GM21717 (cell line): Measurements from ENCODE around the gene GTSE1.

Source experiments
- ATAC-seq: cut with Tn5 transposase; IDR thresholded peaks from one replicate; pipeline ENCODE4 v1.9.1; 2021; ENCODE audit warnings: mild to moderate bottlenecking, moderate library complexity; ENCODE audit not compliant: unreplicated experiment

The GTSE1 gene

DNA sequence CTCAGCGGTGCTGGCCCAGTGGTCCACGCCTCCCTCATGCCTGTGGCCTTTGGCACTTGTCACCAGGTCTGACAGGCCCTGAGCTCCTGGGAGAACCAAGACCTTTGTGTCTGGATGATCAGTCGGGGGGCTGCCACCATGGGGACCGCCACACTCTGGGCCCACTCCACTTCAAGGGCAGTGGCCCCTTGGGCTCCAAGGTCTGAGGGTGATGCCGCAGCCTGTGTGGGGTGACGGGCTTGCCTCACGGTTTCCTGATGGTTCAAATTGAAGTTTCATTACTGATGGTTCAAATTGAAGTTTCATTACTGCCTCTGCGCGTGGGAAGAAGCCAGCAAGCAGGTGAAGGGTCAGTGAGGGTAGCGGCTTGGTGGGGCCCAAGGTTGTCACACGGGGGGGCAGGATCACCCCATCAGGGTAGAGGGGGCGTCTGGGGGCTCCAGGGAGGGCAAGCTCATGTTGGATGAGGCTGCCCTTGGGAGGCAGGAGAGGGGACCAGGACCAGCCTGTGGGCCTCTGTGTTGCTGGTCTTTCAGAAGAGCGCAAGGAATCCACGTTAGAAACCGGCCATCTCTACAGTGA lies 66.4 kb downstream of the GTSE1 start:
- no peak for ATAC-seq

DNA sequence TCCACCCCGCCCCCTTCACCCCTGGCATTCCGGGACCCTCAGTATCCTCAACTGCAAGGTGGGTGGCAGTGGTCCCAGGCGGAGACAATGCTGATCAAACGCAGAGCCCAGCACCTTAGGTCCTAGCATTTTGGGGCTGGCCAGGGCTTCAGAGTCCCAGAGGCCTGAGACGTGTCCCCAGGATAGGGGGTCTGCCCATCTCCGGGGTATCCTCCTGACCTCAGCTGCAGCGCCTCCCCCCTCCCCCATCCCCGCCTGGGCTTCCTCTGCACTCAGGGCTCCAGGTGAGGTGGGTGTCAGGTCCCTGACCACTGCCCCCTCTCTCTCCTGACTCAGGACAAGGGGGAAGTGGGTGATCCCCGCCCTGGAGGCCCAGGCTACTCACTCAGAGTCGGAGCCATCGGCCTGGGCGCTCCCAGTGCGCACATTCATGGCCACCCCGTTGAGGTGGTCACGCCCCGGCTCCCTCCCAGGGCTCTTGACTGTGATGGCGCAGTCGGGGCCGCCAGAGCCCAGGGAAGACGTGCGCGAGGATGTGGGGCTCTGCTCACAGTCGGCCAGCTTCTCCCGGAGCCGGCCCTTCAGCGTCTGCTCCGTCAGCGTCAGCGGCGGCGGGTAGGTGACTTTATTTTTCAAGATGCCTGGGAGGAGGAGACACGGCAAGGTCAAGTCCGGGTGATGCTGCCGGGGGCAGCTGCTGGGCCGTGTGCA lies 67.1 kb downstream of the GTSE1 start:
- ATAC-seq: no peak

DNA sequence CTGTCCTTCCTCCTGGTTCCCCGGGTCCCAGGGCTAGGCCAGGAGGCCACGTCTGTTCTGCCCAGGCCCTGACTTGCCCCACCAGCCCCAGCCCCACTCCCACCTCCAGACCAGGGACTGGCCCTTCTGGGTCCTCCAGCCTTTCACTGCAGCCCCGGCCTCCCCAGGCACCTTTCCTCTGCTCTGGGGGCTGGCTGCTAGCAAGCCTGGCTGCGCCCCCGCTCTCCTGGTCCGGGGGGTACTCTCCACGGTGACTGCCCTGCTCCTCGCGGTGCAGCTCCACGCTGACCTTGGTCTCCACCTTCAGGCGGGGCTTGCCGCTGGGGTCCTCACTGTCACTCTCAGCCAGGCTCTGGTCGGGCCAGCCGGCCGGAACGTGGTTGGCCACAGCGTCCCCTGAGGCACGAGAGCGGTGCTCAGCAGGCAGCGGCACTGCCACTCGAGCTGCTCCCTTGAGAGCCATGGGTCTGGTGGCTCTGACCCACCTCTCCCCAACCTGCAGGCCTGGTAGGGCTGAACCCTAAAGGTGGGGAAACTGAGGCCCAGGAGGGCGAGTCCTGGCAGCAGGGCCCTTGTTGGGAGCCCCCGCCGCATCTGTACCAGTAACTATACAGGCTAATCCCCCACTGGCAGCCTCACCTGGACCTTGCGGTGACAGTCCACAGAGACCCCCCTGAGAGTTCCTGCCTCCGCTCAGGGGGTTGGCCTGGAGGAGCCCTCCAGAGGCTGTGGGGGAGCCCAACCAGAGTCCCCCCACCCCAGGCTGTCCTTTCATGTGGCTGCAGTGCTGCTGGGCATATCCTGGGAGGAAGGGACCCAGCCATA lies 67.9 kb downstream of the GTSE1 start:
- no peak for ATAC-seq

DNA sequence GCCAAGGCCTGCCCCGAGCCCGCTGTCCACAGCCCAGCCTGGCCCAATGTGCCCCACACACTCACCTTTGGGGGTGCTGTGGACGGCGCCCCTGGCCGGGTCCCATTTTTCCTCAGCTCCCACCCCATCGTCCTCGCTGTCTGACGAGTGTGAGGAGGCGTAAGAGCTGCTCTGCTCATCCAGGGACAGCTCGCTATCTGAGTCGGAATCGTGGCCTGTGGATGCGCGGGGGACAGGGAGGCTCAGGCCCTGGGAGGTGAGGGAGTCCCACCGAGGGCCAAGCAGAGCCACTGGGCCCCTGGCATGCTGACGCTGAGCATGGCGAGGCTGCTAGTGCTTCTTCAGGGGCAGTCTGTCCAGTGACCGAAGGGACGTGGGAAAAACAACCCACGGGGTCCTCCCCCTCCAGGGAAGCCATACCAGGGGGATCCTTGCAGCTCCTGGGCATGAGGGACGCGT lies 68.5 kb downstream of the GTSE1 start:
- ATAC-seq: no peak

DNA sequence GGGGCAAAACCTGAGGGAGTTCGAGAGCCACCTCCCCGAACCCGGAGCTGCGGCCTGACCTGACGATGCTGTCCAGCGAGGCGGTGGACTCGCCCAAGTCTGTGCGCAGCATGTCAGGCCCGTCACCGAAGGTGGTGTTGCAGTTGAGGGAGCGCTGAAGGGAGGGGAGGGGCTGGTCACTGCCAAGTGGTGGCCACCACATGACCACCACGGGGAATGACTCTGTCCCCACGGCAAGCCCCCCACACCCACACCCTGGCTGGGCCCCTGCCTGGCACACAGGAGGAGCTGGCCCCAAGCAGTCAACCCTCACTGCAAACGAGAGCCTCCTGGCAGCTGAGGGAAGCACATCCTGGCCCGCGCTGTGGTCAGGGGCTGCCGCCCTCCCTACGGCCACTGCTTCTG lies 69.7 kb downstream of the GTSE1 start:
- no peak for ATAC-seq

DNA sequence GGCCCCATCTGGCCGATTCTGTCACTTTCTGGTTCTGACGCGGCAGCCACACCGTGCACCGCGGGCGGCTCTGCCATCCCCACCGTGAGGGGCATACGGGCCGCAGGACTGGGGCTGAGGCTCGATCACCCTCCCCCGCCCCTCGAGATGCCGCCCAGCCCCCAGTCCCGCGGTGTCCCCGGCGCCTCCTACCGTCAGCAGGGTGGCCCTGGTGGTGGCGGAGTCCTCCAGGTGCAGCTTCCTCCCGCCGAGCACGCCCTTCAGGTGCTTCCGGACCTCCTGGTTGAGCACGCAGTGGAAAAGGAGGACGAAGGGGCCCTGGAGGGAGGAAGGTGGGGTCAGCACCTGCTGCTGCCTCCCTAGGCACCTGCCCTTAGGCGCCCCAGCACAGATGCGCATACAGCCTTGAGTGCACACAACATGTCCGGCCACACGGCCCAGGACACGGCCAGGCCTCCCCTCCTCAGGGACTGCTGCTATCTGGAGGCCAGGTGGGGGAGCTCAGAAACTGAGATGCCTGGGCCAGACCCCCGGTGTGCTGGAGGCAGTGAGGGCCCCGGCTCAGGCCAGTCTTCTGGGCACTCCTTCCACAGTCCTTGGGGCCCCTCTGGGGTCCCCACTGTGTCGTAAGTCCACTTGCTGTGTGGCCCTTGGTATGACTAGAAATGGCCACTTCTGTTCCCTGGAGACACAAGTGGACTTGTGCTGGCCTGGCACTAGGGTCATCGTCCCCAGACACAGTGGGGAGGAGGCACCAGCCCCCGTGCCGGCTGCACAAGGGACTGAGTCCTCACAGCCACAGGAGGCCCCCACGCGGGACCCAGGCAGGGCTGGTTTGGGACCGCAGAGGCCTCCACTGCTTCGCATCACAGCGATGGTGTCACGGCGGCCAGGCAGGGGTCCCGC lies 70.4 kb downstream of the GTSE1 start:
- ATAC-seq: no peak

DNA sequence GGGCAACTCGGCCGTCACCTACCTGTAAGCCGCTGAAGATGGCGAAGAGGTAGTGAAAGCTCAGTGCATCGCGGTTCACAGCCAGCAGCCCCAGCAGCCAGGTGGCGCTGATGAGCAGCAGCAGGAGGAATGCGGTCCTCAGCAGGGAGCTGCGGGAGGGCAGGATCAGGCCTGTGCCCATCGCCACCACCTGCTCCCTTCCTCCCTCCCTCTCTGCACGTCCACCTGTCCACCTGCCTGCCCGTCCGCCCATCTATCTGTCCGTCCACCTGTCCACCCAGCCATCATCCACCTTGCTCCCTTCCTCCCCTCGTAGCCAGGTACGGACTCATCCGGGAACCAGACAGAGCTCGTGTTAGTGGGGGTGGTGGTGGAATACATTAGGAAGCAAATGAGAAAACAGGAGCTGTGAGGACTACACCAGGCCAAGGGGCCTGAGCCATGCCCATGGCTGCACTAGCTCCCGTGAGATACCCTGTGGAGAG lies 71.1 kb downstream of the GTSE1 start:
- no peak for ATAC-seq

DNA sequence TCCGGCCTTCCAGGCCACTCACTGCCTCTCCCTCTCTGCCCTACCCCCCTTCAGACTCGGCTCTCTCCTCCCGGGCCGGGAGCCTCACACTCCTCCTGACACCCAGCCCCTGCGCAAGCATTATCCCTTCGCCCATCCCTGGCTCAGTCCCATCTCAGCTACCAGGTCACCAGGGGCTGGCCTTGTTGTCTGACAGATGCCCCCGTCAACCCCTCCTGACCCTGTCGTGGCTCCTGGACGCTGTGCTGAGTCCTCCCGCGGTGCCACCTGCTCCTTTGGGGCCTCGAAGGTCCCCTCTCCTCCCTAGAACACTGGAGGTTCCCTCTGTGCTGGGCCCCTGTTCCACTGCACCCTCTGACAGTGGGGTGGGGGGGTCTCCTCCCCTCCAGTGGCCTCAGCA lies 71.8 kb downstream of the GTSE1 start:
- no peak for ATAC-seq

DNA sequence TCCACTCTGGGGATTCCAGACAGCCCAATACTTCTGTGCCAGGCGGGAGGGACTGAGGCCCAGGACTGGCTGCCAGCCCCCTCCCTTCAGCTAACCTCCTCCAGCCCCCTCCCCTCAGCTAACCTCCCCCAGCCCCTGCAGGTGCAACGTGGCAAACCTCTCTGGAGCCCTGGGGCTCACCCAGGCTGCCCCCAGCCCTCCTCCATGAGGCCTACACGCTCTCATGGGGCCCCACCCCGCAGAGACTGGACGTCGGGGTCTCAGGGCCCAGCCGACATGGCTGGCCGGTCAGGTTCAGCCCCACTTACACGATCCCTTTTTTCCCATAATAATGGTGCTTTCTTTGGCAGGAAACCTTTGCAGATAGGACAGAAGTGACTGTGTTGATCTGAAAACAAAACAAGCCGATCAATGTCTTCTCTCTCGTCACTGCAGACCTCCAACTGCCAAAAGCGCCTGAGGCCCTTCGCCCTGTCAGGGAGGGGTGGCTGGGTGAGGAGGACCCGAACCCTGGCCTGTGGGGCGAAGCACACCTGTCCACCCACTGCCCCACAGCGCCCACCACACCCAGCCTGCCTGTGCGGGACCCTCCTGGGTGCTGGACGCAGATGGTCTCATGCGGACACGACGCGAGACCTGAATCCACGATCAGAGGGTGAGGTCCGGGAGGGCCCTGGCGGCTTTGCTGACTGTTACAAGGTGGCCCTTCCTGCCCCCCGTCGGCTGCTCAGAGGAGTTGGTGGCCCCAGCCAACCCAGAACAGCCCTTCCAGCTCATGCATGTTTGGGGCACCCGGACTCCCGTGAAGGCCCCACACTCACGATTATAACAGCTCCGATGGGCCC lies 72.4 kb downstream of the GTSE1 start:
- no peak for ATAC-seq

DNA sequence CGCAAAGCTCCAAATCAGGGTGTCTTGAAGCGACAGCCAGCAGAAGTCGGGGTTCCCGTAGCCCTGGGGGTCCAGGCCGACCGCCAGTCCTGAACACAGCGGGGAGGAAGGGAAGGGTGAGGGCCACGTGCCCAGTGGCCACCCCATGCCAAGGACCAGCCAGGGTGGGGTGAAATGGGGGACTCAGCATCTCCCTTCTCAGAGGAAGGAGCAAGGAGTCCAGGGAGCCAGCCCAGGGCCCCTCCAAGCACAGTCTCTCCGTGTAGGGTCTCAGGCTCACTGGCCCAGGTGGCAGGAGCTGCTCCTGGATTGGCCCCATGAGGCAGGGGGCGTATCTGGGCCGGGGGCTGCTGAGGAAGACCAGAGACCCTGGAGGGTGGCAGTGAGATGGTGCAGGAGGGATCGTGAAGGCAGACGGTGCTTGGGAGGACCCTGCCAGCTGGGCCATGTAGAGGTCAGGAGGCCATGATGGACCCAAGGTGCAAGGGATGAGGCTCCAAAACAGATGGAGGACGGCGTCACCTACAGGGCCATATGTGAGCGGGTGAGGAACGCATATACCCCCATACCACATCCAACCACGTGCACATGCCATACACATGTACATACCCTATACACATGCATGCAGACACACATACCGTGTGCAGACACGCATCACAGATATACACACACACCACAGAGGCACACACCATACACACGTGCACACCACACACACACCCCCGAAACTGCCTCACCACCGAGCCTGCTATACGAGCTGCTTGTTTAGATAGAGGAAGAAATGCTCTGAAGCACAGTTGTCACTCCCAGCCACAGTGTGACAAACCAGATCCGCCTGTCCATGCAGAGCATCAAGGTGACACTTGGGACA lies 73.3 kb downstream of the GTSE1 start:
- no peak for ATAC-seq

DNA sequence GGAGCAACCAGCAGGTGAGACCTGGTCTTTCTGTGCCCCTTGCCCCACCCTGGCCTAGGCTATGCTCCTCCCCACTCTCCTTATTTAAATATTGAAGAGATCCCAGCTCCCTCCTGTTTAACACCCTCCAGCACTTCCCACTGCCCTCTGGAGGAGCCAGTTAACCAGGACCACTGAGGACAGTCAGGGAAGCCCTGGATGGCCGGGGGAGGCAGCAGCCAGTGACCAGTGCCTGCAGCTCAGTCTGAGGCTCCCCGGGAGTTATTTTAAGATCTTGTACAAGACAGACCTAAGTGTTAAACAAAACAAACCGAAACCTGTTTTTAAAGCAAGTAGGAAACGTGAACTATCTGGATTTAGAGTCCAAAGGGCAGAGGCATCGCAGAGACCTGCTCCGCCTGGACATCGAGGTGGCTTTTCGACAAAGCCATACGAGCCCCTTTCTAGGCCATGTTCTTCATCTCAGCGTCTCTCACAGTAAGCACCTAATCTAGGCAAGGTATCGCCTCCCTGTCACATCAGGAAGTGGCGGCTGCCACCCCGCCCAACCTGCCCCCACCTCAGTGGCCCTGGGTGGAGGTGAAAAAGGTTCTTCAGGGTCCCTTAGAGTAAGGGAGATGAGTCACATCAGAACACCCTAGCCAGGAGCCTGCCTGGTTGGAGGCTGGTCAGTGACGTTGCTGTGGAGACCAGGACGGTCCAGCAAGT lies 74.1 kb downstream of the GTSE1 start:
- no peak for ATAC-seq

DNA sequence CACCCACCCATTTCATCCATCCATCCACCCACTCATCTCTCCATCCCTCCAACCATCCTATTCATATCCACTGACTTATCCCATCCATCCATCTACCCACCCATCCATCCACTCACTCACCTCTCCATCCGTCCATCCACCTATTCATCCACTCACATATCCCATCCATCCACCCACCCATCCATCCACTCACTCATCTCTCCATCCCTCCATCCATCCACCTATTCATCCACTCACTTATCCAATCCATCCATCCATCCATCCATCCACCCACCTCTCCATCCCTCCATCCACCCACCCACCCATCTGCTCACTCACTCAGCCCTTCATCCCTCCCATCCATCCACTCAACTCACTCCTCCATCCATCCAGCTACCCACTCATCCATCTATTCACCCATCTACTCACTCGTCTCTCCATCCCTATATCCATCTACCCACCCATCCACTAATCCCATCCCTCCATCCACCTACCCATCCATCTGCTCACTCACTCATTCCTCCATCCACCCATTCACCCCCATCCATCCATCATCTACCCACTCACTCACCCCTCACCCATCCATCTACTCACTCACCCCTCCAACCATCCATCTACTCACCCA lies 75.1 kb downstream of the GTSE1 start:
- ATAC-seq: no peak

DNA sequence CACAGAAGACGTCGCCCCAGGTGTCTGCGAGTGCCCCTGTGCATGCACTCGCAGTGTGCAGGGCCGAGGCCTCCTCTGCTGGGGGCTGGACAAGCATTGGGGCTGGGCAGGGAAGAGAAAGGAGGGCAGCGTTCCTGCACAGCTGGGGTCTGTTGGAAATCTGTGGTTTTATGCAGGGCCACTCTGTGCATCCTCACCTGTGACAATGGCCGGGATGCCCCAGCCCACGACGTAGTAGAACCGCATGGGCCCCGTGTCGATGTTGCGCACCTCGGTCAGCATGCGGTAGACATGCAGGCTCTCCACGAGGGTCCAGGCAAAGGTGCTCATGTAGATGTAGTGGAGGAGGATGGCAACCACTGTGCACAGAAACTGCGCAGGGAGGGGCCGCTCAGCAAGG lies 76.0 kb downstream of the GTSE1 start:
- no peak for ATAC-seq

DNA sequence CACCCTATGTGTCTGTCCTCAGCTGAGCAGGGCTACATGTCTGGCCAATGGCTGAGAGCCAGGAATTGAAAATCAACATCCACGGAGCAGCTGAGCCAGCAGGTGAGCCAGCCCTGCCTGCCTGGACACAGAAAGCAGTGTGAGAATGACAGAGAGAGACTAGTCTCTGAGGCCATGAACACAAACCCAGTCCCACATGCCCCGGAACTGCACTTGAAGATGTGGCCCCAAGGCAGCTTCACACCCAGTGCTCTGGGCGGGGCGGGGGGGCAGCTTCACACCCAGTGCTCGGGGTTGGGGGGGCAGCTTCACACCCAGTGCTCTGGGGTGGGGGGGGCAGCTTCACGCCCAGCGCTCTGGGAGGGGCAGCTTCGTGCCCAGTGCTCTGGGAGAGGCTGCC lies 76.5 kb downstream of the GTSE1 start:
- ATAC-seq: no peak

DNA sequence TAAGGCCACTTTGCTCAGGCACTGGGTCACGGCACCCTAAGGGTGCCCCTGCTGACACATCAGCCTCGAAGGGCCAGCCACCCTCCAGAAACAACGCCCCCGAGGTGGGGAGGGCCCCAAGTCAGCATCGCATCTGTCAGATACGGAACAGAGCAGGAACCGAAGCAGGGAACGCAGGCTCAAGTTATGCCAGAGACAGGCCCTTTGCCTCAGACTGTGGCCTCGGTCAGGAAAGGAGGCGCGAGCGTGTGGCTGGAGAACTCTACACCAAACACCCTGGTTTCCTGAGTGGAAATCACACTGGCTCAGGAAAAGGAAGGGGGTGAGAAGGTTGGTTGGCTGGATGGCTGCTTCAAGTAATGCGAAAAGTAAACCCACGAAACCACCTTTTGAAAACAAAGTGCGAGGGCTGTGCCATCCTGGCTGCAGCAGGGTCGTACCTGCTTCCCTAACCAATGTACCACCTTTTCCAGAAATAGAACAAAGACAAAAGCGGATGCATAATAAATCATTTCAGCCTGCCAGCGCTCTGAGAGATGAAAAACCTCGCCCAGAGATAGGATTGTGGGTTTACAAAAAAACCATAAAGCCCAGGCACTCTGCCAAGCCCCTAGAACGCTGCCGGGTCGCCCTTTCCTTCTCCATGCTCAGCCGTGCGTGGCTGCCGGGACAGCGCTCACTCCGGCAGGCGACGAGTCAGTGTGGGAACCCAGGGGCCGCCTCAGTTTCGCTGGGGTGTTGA lies 77.4 kb downstream of the GTSE1 start:
- no peak for ATAC-seq

DNA sequence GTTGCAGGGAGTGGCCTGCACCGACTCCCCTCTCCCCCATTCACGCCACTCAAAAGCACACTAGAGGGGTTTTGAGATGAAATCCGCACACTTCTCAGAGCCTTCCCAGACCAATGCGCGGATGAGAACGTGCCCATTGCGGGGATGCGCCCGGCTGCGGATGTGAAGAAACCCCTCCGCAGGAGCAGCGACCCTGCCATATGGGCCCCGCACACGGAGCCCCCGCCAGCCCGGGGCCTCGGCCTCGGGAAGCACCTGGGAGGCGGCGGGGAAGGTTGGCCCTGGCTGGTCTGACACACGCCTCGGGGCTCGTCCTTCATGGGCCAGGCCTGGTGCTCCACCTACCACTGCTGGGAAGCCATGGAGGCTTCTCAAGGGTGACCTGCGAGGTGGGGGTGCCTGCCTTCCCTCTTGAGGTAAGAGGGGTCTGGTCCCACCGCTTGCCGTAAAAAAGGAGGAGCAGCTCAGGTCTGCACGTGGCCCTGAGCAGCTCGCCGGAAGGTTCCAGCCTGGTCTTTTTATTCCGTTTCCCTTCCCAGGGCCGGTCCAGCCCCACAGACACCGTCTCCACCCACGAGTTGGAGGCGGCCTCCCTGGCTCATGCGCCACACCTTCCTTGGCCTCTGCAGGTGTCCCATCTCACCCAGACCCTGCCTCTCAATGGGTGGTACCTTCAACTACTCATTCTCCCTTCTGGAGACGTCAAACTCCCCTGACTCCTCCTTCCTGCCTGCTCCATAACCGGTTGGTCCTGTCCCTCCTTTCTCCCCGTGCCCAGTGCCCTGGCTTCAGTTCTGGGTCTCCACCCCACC lies 78.2 kb downstream of the GTSE1 start:
- no peak for ATAC-seq
